Mesothelial cell of epicardium (in vitro differentiated cells): Measurements from ENCODE around the gene PROSER2. TPM values are rescaled to one million over a fixed set of nuclear protein-coding genes. Genes with fewer than 3 reads are reported as not detected.

ENCODE experiments used
- DNase-seq, 2 experiments: peaks; one replicate each; pipeline ENCODE4 v3.0.0; 2021; ENCODE audit warnings: low spot score in 2 of 2; ENCODE audit not compliant: unreplicated experiment in 2 of 2
- H3K27ac Mint-ChIP-seq: 2 replicates; pipeline ENCODE4 v1.8.0; 2021; ENCODE audit warnings: mixed read lengths
- H3K27me3 Mint-ChIP-seq: 2 replicates; pipeline ENCODE4 v1.8.0; 2021; ENCODE audit warnings: low read depth, mixed read lengths
- H3K36me3 Mint-ChIP-seq: 2 replicates; pipeline ENCODE4 v1.8.0; 2021; ENCODE audit warnings: mixed read lengths
- H3K4me1 Mint-ChIP-seq: 2 replicates; pipeline ENCODE4 v1.8.0; 2021; ENCODE audit warnings: mixed read lengths
- H3K4me3 Mint-ChIP-seq: 2 replicates; pipeline ENCODE4 v1.8.0; 2021; ENCODE audit warnings: mild to moderate bottlenecking, moderate library complexity, mixed read lengths
- H3K9me3 Mint-ChIP-seq: 2 replicates; pipeline ENCODE4 v1.8.0; 2021; ENCODE audit warnings: mixed read lengths
- CTCF ChIP-seq: fragments of 200-600 bp; sonication (generic); IDR thresholded peaks from one replicate; pipeline ENCODE4 v1.5.0; 2021; ENCODE audit warnings: antibody characterized with exemption; ENCODE audit not compliant: unreplicated experiment
- total RNA-seq: library from RNA; stranded (reverse); gene quantifications from 3 replicates; pipeline ENCODE4 v1.2.1, GENCODE V29; 2021

Gene PROSER2
- total RNA-seq, 1 donor from 2014 or later = 17.8 TPM

GRCh38 chr10:11813855-11814567 is 9.1 kb upstream of the PROSER2 start:
- H3K4me1 Mint-ChIP-seq = peaks cover 16% of the 10 kb centered on the region
- no peaks in the 10 kb centered on the region for H3K9me3 Mint-ChIP-seq
- H3K27me3 Mint-ChIP-seq = no peaks in the 10 kb centered on the region
- DNase-seq = no peak
- TF ChIP-seq CTCF = no peak
- no peaks in the 10 kb centered on the region for H3K36me3 Mint-ChIP-seq
- no peak overlapping the region for H3K4me3 Mint-ChIP-seq
- H3K27ac Mint-ChIP-seq = no peak overlapping the region

- H3K27me3 Mint-ChIP-seq = peaks cover 2% of the 10 kb centered on the region
- no peaks in the 10 kb centered on the region for H3K9me3 Mint-ChIP-seq
- H3K4me3 Mint-ChIP-seq = no peak overlapping the region
Measured at GRCh38 chr10:11819027-11819426, 4.1 kb upstream of the PROSER2 start.

GRCh38 chr10:11822026-11822756 is 965 bp upstream of the PROSER2 start:
- H3K36me3 Mint-ChIP-seq = peaks cover 2% of the 10 kb centered on the region
- H3K27me3 Mint-ChIP-seq = peaks cover 4% of the 10 kb centered on the region
- H3K4me1 Mint-ChIP-seq = peaks cover 31% of the 10 kb centered on the region
- no peaks in the 10 kb centered on the region for H3K9me3 Mint-ChIP-seq
- no peak for DNase-seq
- peak overlapping the region; percentile 46 for H3K4me3 Mint-ChIP-seq
- no peak overlapping the region for H3K27ac Mint-ChIP-seq
- no peak for TF ChIP-seq CTCF

More at GRCh38 chr10:11819027-11819426, 4.1 kb upstream of the PROSER2 start:
- H3K36me3 Mint-ChIP-seq = no peaks in the 10 kb centered on the region
- TF ChIP-seq CTCF = no peak
- no peak overlapping the region for H3K27ac Mint-ChIP-seq
- no peak for DNase-seq
- H3K4me1 Mint-ChIP-seq = peaks cover 9% of the 10 kb centered on the region

GRCh38 chr10:11822809-11823121 is 391 bp upstream of the PROSER2 start:
- peaks cover 2% of the 10 kb centered on the region for H3K36me3 Mint-ChIP-seq
- no peak for TF ChIP-seq CTCF
- DNase-seq = no peak
- H3K4me3 Mint-ChIP-seq = peak overlapping the region; percentile 63
- no peak overlapping the region for H3K27ac Mint-ChIP-seq
- H3K27me3 Mint-ChIP-seq = peaks cover 4% of the 10 kb centered on the region
- peaks cover 33% of the 10 kb centered on the region for H3K4me1 Mint-ChIP-seq
- H3K9me3 Mint-ChIP-seq = no peaks in the 10 kb centered on the region

- Mint-ChIP-seq H3K27ac (peak overlapping the region; percentile 85), H3K4me3 (peak overlapping the region; percentile 87), H3K4me1 (peaks cover 38% of the 10 kb centered on the region), H3K27me3 (peaks cover 4% of the 10 kb centered on the region), H3K9me3 (no peaks in the 10 kb centered on the region), H3K36me3 (peaks cover 2% of the 10 kb centered on the region)
- no peak for TF ChIP-seq CTCF
- no peak for DNase-seq
Measured at GRCh38 chr10:11823989-11824346, 812 bp downstream of the PROSER2 start.
